ENCODE data around the gene SLC38A5.

The SLC38A5 gene

DNA sequence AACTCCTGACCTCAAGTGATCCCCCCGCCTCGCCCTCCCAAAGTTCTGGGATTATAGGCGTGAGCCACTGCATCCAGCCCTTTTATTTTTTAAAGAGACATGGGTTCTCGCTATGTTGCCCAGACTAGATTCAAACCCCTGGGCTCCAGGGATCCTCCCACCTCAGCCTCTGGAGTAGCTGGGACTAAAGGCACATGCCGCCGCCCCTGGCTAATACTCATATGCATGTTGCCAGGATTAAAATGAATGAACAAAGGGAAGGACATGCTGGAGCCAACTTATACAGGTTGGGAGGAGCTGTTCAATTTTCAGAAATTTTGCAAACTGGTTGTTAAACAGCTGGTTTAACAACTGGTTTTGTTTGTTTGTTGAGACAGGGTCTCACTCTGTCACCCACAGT is 4.5 kb upstream of the SLC38A5 start:
- H3K27ac ChIP-seq (ENCODE audit: low read depth, low read length, poor library complexity, severe bottlenecking) = no peak overlapping the region
- no peaks in the 10 kb centered on the region for H3K9me3 ChIP-seq (ENCODE audit: low read length)
- TF ChIP-seq CTCF (IDR thresholded peaks at IDR 0.05; ENCODE audit: low read length) (no peak), EZH2 (IDR thresholded peaks at IDR 0.05; ENCODE audit: borderline replicate concordance, low read length) (no peak)
- H3K4me1 ChIP-seq (ENCODE audit: insufficient read depth, low read length, severe bottlenecking) = peaks cover 25% of the 10 kb centered on the region
- H3K4me2 ChIP-seq (ENCODE audit: low read length) = peak overlapping the region; percentile 95
- no peak overlapping the region; the same call in 1 of the 2 replicates for H3K9ac ChIP-seq (ENCODE audit: low read length)
- H3K4me3 ChIP-seq (ENCODE audit: low read depth, low read length, poor library complexity, severe bottlenecking) = peak overlapping the region; percentile 97
- H3K9me2 ChIP-seq (ENCODE audit: low read depth, low read length) = no peaks in the 10 kb centered on the region
- no peaks in the 10 kb centered on the region for H4K20me1 ChIP-seq (ENCODE audit: insufficient read depth, low read length)
- no peaks in the 10 kb centered on the region for H3F3A ChIP-seq (ENCODE audit: insufficient read depth, low read length)
- no peaks in the 10 kb centered on the region for H3K27me3 ChIP-seq (ENCODE audit: insufficient read depth, low read length)
- H3K36me3 ChIP-seq (ENCODE audit: insufficient read depth, low read length) = 0 out of 2 replicates have a peak, but pooled peaks cover 4% of the 10 kb centered on the region
- peaks cover 15% of the 10 kb centered on the region for H3K79me2 ChIP-seq (ENCODE audit: insufficient read depth, low read length)
- H2AFZ ChIP-seq (ENCODE audit: low read length) = no peak overlapping the region

DNA sequence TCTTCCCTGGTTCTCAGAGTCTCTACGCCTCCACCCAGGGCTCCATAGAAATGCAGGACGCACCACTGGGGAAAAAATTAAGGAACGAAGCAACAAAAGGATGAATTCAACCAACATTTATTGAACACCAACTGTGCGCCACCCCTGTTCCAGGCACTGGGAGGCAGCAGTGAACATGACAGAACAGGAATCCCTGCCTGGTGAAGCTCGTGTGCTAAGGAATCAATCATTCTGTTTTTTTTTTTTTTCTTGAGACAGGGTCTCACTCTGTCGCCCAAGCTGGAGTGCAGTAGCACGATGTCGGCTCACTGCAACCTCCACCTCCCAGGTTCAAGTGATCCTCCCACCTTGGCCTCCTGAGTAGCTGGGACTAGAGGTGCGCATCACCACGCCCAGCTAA is 4.1 kb upstream of the SLC38A5 start:
- H2AFZ ChIP-seq (ENCODE audit: low read length) = no peak overlapping the region
- H3K4me3 ChIP-seq (ENCODE audit: low read depth, low read length, poor library complexity, severe bottlenecking) = no peak overlapping the region
- H4K20me1 ChIP-seq (ENCODE audit: insufficient read depth, low read length) = no peaks in the 10 kb centered on the region
- H3K9me2 ChIP-seq (ENCODE audit: low read depth, low read length) = no peaks in the 10 kb centered on the region
- no peak overlapping the region for H3K27ac ChIP-seq (ENCODE audit: low read depth, low read length, poor library complexity, severe bottlenecking)
- peaks cover 27% of the 10 kb centered on the region for H3K4me1 ChIP-seq (ENCODE audit: insufficient read depth, low read length, severe bottlenecking)
- H3K79me2 ChIP-seq (ENCODE audit: insufficient read depth, low read length) = peaks cover 15% of the 10 kb centered on the region
- no peaks in the 10 kb centered on the region for H3K36me3 ChIP-seq (ENCODE audit: insufficient read depth, low read length)
- TF ChIP-seq EZH2 (IDR thresholded peaks at IDR 0.05; ENCODE audit: borderline replicate concordance, low read length) (no peak), CTCF (IDR thresholded peaks at IDR 0.05; ENCODE audit: low read length) (peak; percentile 10; the same call in 1 of the 2 replicates)
- no peaks in the 10 kb centered on the region for H3F3A ChIP-seq (ENCODE audit: insufficient read depth, low read length)
- no peaks in the 10 kb centered on the region for H3K9me3 ChIP-seq (ENCODE audit: low read length)
- H3K27me3 ChIP-seq (ENCODE audit: insufficient read depth, low read length) = no peaks in the 10 kb centered on the region
- H3K9ac ChIP-seq (ENCODE audit: low read length) = no peak overlapping the region
- H3K4me2 ChIP-seq (ENCODE audit: low read length) = no peak overlapping the region

- H3K27me3 ChIP-seq (ENCODE audit: insufficient read depth, low read length) = no peaks in the 10 kb centered on the region
- H3K4me1 ChIP-seq (ENCODE audit: insufficient read depth, low read length, severe bottlenecking) = peaks cover 27% of the 10 kb centered on the region
- H3K79me2 ChIP-seq (ENCODE audit: insufficient read depth, low read length) = peaks cover 15% of the 10 kb centered on the region
- H3K9ac ChIP-seq (ENCODE audit: low read length) = no peak overlapping the region
- TF ChIP-seq CTCF (IDR thresholded peaks at IDR 0.05; ENCODE audit: low read length) = no peak
- TF ChIP-seq EZH2 (IDR thresholded peaks at IDR 0.05; ENCODE audit: borderline replicate concordance, low read length) = no peak
- H3K4me3 ChIP-seq (ENCODE audit: low read depth, low read length, poor library complexity, severe bottlenecking) = no peak overlapping the region
- H2AFZ ChIP-seq (ENCODE audit: low read length) = no peak overlapping the region
- H4K20me1 ChIP-seq (ENCODE audit: insufficient read depth, low read length) = no peaks in the 10 kb centered on the region
- H3K9me3 ChIP-seq (ENCODE audit: low read length) = no peaks in the 10 kb centered on the region
- H3K36me3 ChIP-seq (ENCODE audit: insufficient read depth, low read length) = no peaks in the 10 kb centered on the region
- no peak overlapping the region for H3K4me2 ChIP-seq (ENCODE audit: low read length)
- no peak overlapping the region for H3K27ac ChIP-seq (ENCODE audit: low read depth, low read length, poor library complexity, severe bottlenecking)
- no peaks in the 10 kb centered on the region for H3K9me2 ChIP-seq (ENCODE audit: low read depth, low read length)
- no peaks in the 10 kb centered on the region for H3F3A ChIP-seq (ENCODE audit: insufficient read depth, low read length)
Measured at GRCh38 chrX:48473704-48473990, 3.6 kb upstream of the SLC38A5 start.
